Hippocampal formation (tissue), 2 donors: Measurements from ENCODE around the gene RFLNA.
"Not testable (repeated sequence)": the region's sequence is repeated elsewhere in the genome, so short reads cannot be mapped to it uniquely, and the experiment has no call there.

Source experiments
- DNase-seq, 2 donors: peaks; one replicate each; lab custom pipeline; 2025; lab: John Stamatoyannopoulos, UW

RFLNA gene

DNA sequence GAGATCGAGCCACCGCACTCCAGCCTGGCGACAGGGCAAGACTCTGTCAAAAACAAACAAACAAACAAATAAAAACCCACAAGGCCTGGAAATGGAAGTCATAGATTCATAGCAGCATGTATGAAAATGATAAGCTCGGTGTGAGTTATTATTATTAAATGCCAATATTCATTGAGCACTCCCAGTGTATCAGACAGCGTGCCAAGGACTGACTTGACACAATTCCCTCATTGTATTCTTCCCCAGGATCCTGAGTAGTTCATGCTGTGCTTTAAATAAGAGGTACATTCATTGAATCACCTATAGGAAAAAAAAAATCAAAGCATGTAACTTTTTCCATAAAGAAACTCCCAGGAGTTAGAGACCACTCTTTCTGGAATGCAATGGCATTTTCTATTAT, 12.6 kb upstream of the RFLNA start:
- no peak for DNase-seq

DNA sequence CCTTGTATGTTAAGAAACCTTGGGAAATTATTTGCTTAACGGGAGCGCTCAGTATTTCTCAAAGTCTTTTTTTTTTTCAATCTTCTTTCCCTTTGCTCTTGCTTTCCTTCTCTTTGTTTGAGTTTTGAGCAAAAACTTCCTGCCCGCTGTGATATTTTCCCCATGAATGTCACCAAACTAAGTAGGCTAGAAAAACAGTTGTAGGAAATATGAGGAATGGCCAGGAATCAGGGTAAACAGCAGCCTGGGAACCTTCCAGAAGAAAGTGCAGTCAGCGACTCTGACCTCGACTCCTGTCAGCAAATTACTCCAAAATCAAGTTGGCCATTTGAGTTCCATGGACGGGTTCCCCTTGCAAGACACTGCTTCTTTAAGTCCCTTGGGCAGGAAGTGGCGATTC, 11.6 kb upstream of the RFLNA start:
- DNase-seq: no peak

DNA sequence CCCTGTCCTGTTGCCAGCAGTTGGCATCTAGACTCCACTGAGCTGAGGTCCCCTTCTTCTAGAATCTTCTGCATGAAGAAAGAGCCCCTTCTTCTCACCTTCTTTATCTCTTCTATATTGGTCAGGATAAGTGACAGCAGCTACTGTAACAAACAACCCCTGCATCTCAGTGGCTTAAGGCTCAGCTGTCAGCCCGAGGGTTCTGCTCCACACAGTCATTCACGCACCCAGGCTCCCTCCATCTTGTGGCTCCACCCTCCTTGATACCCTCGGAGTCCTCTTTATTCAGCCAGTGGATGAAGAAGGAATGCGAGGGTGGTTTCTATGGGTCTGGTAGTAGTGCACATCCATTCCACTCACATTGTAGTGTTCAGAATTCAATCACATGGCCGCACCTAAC, 10.5 kb upstream of the RFLNA start:
- no peak for DNase-seq

DNA sequence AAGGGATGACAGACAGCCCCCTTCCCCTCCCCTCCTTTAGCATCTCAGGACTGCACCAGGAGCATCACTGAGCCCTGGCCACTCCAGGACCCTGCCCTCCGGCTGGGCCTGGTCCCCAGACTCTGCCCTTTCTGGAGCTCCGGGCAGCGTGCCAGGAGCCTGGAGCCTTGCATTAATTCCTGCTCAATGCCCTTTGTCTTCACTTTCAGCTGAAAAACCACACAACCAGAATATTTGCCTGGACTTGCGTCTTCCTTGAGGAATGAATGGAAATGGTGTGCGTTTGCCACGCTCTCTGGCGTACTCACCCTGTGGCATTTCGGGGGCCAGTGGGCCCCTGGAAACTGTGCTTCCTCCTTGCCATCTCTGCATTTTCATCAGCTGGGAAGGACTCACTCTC, 8.5 kb upstream of the RFLNA start:
- no peak for DNase-seq

DNA sequence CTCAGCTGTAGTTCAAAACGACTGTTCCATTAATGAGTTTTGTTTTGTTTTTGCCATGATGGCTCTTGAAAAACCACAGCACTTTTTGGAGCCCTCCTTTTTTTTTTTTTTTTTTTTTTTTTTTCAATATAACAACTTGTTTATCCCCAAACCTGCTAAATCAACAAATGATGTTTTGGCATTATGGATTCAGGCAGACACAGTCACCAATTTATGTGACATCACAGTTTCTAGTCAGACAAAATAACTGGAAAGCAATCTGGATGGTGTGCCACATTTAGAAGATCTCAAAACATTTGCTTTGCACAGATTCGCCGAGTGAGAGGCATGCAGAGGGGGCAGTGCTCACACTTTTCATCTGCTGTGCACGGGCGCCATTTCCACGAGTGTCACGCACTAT, 7.9 kb upstream of the RFLNA start:
- DNase-seq: no peak

DNA sequence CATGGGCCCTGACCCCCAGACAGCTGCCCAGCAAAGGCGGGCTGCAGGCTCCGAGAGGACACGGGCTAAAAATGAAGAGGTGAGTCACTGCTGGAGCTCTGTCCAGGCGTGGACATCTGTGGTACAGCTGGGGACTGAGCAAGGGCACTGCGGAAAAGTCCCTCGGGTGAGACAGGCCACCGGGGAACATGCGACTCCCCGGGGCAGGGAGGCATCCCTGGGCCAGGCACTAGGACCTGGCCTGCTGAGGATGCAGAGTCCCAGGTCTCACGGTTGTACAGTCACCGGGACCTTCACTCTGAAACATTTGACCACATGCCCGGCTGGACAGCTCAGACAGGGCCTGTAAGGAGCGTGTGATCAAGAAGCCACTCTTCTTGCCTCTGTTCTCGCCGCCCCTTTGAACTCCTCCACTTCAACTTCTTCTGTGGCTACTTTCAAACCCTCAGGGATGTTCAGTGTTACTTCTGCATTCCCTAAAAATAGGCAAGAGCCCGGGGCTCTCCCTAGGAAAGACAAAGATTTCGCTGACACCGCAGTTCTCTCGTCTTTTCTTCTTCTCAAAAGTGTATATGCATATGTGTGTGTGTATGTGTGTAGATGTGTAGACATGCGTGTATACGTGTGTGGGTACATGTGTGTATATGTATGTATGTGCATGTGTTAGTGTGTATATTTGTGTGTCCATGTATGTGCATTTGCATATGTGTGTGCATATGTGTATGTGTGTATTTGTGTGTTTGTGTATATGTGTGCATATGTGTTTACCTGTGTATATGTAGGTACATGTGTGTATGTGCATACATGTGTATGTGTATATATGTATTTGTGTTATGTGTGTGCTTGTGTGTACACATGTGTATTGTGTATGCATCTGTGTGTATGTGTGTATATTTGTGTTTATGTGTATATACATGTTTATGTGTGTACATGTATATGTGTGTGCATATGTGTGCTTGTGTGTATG, 5.0 kb upstream of the RFLNA start:
- DNase-seq: no peak

DNA sequence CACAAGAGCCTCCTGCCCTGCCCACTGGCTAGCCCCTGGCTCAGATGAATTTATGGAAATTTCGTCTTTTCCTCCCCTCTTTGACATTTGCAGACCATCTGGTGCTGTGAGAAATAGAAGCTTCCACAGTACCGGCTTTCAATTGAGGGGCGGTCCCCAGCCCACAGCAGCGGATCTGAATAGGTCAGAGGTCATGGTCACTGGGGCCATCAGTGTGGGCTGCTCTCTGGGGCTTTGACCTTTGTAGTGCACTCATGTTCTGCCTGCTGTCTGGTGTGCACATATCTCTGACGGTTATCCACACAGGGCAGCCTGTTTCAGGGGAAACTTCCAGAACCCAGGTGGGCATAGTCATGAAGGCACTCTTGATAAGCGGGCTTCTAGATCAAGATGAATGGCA, 2.5 kb upstream of the RFLNA start:
- DNase-seq: no peak

DNA sequence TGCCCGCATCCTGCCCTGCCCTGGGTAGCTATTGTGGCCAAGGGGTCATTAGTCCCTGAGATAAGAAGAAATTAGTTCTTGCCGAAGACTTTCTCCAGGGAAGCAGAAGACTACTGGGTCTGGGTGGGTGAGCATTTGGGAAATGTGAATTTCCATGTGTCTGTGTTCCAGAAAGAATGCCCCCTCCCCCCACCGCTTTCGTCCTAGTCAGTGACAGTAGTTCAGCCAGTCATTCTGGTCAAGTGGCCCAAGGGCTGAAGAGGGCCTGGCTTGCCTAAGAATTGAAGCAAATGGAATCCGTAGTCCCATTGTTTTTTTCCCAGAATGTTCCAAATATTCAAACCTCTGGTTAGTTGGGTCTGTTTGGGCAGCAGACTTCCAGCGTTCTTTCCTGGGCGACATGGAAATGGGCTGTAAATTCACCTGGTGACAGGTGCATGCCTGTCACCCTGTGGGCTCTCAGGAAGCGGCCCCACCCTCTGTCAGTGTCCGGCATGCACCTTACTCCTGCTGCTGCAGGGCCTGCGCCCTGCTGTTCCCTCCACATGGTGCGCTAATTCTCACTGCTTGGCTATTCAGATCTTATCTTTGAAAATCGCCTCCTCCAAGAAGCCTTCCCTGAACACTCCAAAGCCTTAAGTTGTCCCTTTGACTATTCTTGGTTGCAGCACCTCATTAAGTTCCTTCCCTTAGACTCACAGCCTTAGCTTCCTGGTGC, 1.4 kb upstream of the RFLNA start:
- DNase-seq: no peak

DNA sequence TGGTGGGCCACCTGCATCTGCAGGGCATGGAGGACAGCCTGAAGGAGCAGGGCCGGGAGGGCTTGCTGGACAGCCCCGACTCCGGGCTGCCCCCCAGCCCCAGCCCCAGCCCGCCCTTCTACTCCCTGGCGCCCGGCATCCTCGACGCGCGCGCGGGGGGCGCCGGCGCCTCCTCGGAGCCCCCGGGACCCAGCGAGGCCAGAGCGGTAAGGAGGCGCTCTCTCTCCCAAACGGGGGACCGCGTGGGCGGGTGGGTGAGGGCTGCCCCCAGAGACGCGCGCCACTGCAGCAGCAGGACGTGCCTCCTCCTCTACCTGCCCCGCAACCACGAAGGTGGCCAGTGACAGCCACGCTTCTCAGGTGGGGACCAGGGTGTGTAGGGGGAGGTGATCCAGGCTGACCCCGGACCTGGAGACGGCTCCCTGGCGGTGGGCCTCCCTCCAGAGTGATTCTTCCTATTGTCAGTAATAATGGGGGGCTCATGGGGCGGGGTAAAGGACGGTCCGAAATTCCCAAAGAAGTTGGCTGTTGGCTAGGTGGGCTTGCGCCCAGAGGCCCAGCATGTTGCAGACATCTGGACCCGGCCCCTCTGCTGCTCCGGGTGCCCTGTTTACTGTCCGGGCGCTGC, 652 bp downstream of the RFLNA start:
- DNase-seq: no peak

DNA sequence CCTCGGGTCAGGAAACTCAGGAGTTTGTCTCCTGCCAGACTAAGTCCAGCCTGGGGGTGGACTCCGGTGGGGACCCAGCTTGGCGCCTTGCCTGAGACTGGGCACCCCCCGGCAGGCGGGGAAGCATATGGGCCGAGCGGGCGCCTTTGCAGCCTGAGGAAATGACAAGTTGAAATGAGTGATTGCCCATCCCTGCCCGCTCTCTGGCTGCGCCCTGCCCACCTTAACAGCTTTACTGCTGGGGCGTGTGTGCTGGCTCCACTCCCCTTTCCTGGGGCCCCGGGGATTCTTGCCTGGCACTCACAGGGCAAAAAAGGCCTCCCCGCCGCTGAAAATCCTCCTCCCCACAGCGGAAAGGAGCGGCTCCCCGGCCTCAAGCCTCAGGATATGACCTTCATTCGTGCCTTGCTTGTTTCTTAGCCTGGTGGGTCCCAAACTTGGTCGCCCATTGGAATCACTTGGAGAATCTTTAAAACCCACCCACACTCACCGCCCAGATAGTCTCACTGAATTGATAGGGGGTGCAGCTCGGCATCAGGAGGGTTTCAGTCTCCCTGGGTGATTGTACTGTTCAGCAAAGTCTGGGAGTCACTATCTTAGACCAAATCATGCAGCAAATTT, 1.5 kb downstream of the RFLNA start:
- no peak for DNase-seq

DNA sequence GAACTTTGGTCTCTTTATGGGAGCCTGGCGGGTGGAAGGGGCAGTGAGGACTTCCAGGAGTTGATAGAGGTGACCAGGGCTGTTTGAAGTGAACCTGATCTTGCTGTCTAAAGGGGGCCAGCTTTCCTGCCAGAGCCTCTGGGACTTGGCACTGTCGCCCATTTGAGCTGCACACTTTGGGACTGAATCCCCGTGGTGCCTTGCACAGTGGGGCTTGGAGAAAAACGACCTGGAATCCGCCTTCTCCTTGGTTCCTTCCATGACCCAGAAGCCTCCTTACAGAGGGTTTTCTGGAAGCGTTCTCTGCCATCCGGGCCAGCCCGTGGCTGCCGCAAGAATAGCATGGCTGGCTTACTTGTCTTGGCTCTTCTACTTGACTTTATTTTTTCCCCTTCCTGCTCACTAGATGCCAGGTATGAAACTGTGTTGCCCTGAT, 2.0 kb downstream of the RFLNA start:
- no peak for DNase-seq

DNA sequence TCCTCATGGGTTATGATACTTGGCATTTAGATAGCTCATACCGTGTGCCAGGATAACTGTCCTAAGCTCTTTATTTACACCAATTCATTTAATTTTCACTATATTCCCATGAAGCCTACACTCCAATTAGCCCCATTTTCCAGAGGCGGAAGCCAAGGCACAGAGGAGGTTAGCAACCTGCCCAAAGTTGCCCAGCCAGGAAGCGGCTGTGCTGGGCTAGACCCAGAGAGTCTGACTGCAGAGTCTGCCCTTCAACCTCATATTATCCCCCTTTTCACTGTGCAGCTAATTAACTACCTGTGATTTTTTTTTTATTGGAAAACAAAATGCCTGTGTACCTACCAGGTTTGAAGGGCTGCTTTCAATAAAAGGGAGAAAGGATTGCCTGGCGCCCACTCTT, 2.5 kb downstream of the RFLNA start:
- no peak for DNase-seq

DNA sequence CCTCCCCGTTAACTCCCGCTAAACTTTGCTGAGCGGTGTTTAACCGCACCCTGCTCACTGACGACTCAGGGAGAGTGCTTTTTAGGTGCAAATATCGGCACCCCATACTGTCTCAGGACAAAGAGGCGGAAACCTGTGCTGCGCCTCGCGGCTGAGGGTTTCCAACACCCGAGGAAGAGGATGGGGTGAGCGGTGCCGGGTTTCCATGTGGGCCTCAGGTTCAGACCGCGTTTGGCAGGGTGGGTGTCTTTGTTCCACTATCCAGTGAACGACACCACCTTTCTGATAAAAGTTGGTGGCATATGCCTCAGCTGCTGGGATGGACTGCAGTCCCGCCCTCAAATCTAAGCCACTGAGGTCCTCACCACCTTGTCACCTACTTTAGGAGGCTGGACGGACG, 3.0 kb downstream of the RFLNA start:
- DNase-seq: no peak

DNA sequence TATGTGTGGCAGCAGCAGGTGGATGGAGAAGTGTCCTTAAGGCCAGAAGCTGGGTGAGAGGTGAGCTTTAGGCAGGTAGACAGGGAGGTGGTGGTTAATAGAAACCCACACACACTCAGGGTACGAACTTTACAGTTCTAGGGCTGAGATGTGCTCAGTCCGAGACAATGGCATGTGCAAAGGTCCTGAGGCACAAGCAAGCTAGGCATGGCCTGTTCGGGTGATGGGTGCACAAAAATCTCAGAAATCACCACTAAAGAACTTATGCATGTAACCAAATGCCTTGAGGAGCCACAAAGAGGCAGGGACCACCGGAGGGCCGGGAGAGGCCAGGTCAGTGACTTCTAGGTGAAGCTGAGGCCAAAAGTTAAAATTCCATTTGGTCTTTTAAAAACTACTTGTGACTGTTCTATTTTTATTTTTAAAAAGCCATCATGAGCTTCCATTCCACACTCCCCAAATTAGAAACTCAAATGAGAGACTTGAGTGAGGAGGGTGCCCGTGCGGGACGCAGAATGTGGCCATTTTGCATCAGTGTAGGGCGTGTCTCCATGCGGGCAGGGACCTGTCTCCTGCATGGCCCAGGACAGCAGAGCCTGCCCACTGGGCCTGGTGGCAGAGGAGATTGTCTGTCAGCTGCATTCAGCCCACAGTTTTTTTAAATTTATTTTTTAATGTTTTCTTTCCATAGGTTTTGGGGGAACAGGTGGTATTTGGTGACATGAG, 4.0 kb downstream of the RFLNA start:
- no peak for DNase-seq

DNA sequence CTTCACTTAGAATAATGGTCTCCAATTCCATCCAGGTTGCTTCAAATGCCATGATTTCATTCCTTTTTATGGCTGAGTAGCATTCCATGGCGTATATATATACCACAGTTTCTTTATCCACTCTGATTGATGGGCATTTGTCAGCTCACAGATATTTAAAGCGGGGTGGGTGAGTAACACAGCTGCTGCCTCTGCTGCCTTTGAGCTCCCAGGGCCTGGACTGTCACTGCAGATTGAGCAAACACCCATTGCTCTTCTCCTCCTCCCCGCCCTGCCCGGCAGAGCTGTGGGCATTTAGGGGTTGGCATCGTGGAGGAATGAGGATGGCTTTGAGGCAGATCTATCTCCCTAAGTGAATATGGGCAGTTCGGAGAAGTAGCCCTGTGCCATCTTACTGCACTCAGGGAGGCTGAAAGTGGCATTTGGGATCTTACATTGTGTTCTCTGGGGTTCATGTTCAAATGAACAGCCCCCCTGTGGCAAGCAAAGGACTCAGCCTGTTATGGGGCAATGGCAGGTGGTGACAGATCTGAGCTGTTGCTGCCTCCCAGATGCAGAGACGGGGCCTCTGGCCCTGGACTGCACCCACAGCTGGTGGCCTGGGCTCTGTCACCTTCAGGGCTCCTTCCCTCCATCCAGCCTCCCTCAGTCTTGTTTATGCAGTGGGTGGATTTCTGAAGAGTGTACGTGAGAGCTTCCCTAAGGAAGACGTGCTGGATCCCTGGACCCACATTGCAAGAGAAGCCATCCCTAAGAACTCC, 4.9 kb downstream of the RFLNA start:
- no peak for DNase-seq

DNA sequence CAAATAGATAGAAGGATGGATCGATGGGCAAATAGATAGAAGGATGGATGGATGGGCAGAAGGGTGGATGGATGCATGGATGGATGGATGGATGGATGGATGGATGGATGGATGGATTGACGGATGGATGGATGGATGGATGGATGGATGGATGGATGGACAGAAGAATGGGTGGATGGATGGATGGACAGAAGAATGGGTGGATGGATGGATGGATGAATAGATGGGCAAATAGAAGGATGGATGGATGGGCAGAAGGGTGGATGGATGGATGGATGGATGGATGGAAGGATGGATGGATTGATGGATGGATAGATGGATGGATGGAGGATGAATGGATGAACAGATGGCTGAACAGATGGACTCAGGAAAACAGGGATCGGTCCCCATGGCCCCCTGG, 5.8 kb downstream of the RFLNA start:
- not testable (repeated sequence) for DNase-seq

DNA sequence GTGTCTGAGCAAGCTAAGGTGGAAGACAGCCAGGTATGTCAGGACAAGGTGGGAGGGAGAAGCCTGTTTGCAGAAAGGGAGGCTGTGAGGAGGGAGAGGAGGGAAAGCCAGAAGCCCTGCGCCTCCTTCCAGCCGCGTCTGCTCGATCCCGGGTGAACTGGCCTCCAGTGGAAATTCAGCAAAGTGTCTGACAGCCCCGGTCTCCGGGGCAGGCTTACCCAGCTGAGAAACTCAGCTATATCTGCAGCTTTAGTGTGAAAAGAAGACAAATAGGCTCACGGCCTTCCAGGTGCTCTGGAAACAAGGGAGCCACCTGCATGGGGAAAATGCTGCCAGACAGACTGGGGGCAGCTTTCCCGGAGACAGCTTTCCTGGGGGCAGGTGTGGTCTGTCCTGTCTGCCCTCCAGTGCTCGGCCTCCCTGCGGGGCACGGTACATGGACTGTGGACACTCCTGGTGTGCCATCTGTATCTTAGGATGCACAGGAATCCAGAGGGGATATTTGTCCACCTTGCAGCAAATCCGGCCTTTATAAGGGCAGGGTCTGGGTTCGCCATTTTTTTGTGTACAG, 6.3 kb downstream of the RFLNA start:
- DNase-seq: no peak

DNA sequence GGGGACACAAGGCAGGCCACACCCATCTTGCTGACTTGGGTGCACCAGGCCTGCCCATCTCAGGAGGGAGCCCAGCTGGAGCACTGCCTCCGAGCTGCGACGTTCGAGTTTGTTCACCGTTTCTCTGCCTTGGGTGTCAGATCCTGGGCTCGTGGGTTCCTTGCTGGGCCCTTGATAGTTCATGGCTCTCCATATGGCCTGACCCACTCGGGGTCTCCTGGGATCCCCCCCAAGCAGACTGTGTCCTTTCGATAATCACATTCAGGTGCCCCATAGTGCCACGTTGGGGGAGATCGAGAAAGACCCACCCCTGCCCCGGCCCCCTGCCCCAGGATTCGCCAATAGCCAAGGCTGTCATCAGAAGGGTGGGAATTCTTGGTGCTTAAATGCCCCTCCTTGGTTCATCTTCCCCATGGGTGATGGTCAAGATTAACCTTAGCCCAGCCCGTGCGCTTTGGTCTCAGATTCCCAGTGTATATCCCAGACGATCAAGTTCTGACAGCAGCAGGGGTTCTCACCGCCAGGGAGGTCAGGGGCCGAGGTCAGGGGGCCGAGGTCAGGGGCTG, 7.4 kb downstream of the RFLNA start:
- no peak for DNase-seq

DNA sequence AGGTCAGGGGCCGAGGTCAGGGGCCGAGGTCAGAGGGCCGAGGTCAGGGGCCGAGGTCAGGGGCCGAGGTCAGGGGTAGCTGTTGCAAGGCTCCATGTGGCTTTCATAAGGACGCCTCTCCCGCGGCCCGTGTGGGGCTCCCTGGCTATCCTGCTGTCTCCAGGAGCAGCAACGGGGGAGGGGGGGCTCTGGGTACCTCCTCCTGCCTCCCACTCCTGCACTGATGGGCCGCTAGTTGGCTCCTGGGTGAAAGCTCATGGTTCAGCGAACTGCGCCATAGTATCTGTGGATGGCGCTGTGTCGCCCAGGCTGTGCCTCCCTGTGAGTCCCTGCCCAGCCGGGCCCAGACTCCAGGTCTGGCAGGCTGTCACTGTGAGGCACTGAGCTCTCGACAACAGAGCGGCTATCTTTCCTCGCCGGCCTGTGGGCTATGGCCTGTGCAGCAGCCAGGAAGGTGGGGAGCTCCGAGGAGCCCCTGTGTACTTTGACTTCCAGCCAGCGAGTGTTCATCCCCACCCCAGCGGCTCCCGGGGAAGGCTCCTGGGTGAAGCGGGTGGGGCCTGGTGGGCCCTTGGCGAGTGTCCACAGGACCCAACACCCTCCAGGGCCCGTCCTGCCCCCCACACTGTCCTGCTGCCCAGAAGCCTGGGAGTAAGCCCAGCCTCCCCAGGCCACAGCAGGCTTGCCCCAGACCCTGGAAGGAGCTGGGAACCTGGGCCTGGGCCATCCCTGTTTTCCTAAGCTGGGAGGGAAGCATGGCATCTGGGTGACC, 8.1 kb downstream of the RFLNA start:
- DNase-seq: no peak
